HepG2 (cell line): ENCODE measurements around the gene DHX8. TPM values are rescaled to one million over a fixed set of nuclear protein-coding genes. Genes with fewer than 3 reads are reported as not detected.

Experiments
- AFF4 ChIP-seq: sonication (generic); formaldehyde crosslinking; IDR thresholded peaks from 2 replicates; pipeline ENCODE4 v1.4.0; 2020; ENCODE audit warnings: missing genetic modification reagents
- CEBPZ ChIP-seq: IDR thresholded peaks from 2 replicates; pipeline ENCODE4 v1.6.1; 2012; ENCODE audit warnings: low read length, improper control_type of control experiment
- E2F5 ChIP-seq: sonication (generic); formaldehyde crosslinking; conservative IDR thresholded peaks from 2 replicates; pipeline ENCODE4 v1.4.0; 2020; ENCODE audit warnings: missing genetic modification reagents
- FOXO1 ChIP-seq: sonication (generic); formaldehyde crosslinking; IDR thresholded peaks from 2 replicates; pipeline ENCODE4 v1.4.0; 2020; ENCODE audit warnings: missing genetic modification reagents
- MNT ChIP-seq: fragments of 450-650 bp; IDR thresholded peaks from 2 replicates; pipeline ENCODE4 v1.6.1; 2016
- MTF2 ChIP-seq: sonication (generic); formaldehyde crosslinking; IDR thresholded peaks from 2 replicates; pipeline ENCODE4 v1.5.0; 2020; ENCODE audit warnings: missing genetic modification reagents, borderline replicate concordance
- NFYB ChIP-seq: sonication (generic); formaldehyde crosslinking; IDR thresholded peaks from 2 replicates; pipeline ENCODE4 v1.4.0; 2020; ENCODE audit warnings: missing genetic modification reagents
- PRPF4 ChIP-seq: fragments of 200-400 bp; formaldehyde crosslinking; IDR thresholded peaks from 2 replicates; pipeline ENCODE4 v1.6.1; 2016; ENCODE audit warnings: low read length, low read depth; ENCODE audit not compliant: poor library complexity, severe bottlenecking
- RFX3 ChIP-seq: IDR thresholded peaks from 2 replicates; pipeline ENCODE4 v1.6.1; 2016; ENCODE audit warnings: missing biosample characterization, missing genetic modification reagents
- SKI ChIP-seq: fragments of 450-650 bp; IDR thresholded peaks from one replicate; pipeline ENCODE4 v1.6.1; 2018; ENCODE audit warnings: mild to moderate bottlenecking; ENCODE audit not compliant: partially characterized antibody
- SMARCC2 ChIP-seq: fragments of 450-650 bp; IDR thresholded peaks from 2 replicates; pipeline ENCODE4 v1.6.1; 2017; ENCODE audit warnings: antibody characterized with exemption, mild to moderate bottlenecking
- SP140L ChIP-seq: sonication (generic); formaldehyde crosslinking; IDR thresholded peaks from 2 replicates; pipeline ENCODE4 v1.4.0; 2020; ENCODE audit warnings: missing genetic modification reagents, borderline replicate concordance
- TMF1 ChIP-seq: sonication (generic); formaldehyde crosslinking; IDR thresholded peaks from 2 replicates; pipeline ENCODE4 v1.8.1; 2022; ENCODE audit warnings: low read depth, missing genetic modification reagents
- TP53 ChIP-seq: sonication (generic); formaldehyde crosslinking; conservative IDR thresholded peaks from 2 replicates; pipeline ENCODE4 v1.4.0; 2020; ENCODE audit warnings: missing genetic modification reagents
- ZFP36L2 ChIP-seq: sonication (generic); formaldehyde crosslinking; IDR thresholded peaks from 2 replicates; pipeline ENCODE4 v1.4.0; 2020; ENCODE audit warnings: missing genetic modification reagents
- ZFP82 ChIP-seq: sonication (generic); formaldehyde crosslinking; IDR thresholded peaks from 2 replicates; pipeline ENCODE4 v1.5.1; 2020; ENCODE audit warnings: mild to moderate bottlenecking, missing genetic modification reagents, borderline replicate concordance
- ZNF326 ChIP-seq: sonication (generic); formaldehyde crosslinking; IDR thresholded peaks from 2 replicates; pipeline ENCODE4 v1.4.0; 2020; ENCODE audit warnings: missing genetic modification reagents, borderline replicate concordance
- ZNF33A ChIP-seq: sonication (generic); formaldehyde crosslinking; IDR thresholded peaks from 2 replicates; pipeline ENCODE4 v1.5.1; 2020; ENCODE audit warnings: missing genetic modification reagents, mild to moderate bottlenecking, moderate library complexity, borderline replicate concordance
- ZNF432 ChIP-seq: sonication (generic); formaldehyde crosslinking; IDR thresholded peaks from 2 replicates; pipeline ENCODE4 v1.5.0; 2020; ENCODE audit warnings: missing genetic modification reagents, mild to moderate bottlenecking, borderline replicate concordance
- polyA plus RNA-seq, 8 experiments: library from polyadenylated mRNA; depleted of rRNA in 3 of 8; stranded (reverse) in 7 of 8; unstranded in 1 of 8; fragments of >200 nt; fragmentation: Illumina TruSeq in 4 of 8; extraction: Trizol in 4 of 8; gene quantifications; 2 replicates each; pipeline versions ENCODE4 v1.2.1 to v1.2.3, GENCODE V29; 2011 to 2016; ENCODE audit warnings: low read depth in 4 of 8, missing spikeins in 1 of 8, mixed read lengths in 1 of 8; ENCODE audit not compliant: insufficient read depth in 1 of 8
- total RNA-seq, 5 experiments: library from RNA; depleted of rRNA; stranded (reverse); fragments of >200 nt; fragmentation: Illumina TruSeq; extraction: Trizol; gene quantifications; 2 replicates each; pipeline ENCODE4 v1.2.3, GENCODE V29; 2016; ENCODE audit warnings: low read depth in 1 of 5

DHX8 gene
- total and polyA plus RNA-seq, 2 of the 13 experiments (the other 11 are each of a cell fraction or from before 2014, with no cell fraction given): 24.8 to 48.9 TPM

- TF ChIP-seq NFYB (CRISPR knock-in tag) (peak; percentile 85), TP53 (CRISPR knock-in tag) (peak; percentile 87; the same call in 1 of the 2 replicates), MTF2 (CRISPR knock-in tag) (no peak), FOXO1 (peak; percentile 90), ZFP82 (CRISPR knock-in tag) (peak; percentile 78; the same call in 1 of the 2 replicates), AFF4 (CRISPR knock-in tag) (peak; percentile 85; the same call in 1 of the 2 replicates), TMF1 (CRISPR knock-in tag) (0 out of 2 replicates have a peak, but pooled peaks have one; percentile 51), ZFP36L2 (CRISPR knock-in tag) (no peak; the same call in 1 of the 2 replicates), MNT (peak; percentile 77), RFX3 (CRISPR knock-in tag) (no peak; the same call in 1 of the 2 replicates), ZNF326 (no peak), SKI (peak; percentile 52), E2F5 (CRISPR knock-in tag) (peak; percentile 48; the same call in 1 of the 2 replicates), PRPF4 (no peak), ZNF33A (CRISPR knock-in tag) (peak; percentile 97; the same call in 1 of the 2 replicates), SP140L (CRISPR knock-in tag) (peak; percentile 93; the same call in 1 of the 2 replicates), CEBPZ (no peak), SMARCC2 (no peak), ZNF432 (CRISPR knock-in tag) (no peak)
These were observed at the start of gene DHX8 (continued) for GRCh38 chr17:43483674-43484551.
